K562 treated with DMSO at 1 percent for 12 hours (cell line): Measurements from ENCODE around the gene OR10G2. TPM values are rescaled to one million over a fixed set of nuclear protein-coding genes. Genes with fewer than 3 reads are reported as not detected.

ENCODE experiments used
- total RNA-seq: library from RNA; unstranded; fragments of 300-600 nt; gene quantifications from 2 replicates; pipeline ENCODE4 v1.2.3, GENCODE V29; 2022; ENCODE audit not compliant: insufficient read depth

Gene OR10G2
- total RNA-seq, result not detected in 2 replicates

GRCh38 chr14:21634840-21635239 lies at the start of gene OR10G2:
Gene OR10G2, minus strand, starts transcription at chr14:21634940. Its CDS starts 98 bp downstream, at chr14:21634842.

GRCh38 chr14:21673718-21674117 lies 39.0 kb upstream of the OR10G2 start, which contains the start of gene OR4E1:
Gene OR4E1, minus strand, starts transcription at chr14:21673818. Its CDS starts 2,883 bp downstream, at chr14:21670935.

GRCh38 chr14:21653331-21653885 lies 18.7 kb upstream of the OR10G2 start, which contains the start of gene OR4E2:
Gene OR4E2, plus strand, starts transcription at chr14:21653835. Its CDS starts 11,248 bp downstream, at chr14:21665083.

Other genes starting within 250 kb of the OR10G2 start
- 23.1 and 42.0 TPM in 2 replicates for gene CHD8, start 178.8 kb downstream of the OR10G2 start, total RNA-seq
- gene RAB2B, start 158.0 kb downstream of the OR10G2 start, total RNA-seq, result 6.7 and 9.0 TPM in 2 replicates
- gene TOX4, start 157.7 kb downstream of the OR10G2 start, total RNA-seq, result 16.1 and 26.9 TPM in 2 replicates
- 23.2 and 48.5 TPM in 2 replicates for gene METTL3, start 123.6 kb downstream of the OR10G2 start, total RNA-seq
- 12.9 and 25.5 TPM in 2 replicates for gene SALL2, start 108.6 kb downstream of the OR10G2 start, total RNA-seq
- gene OR10G3, start 54.9 kb downstream of the OR10G2 start, total RNA-seq, result not detected in 2 replicates
- not detected in 2 replicates for gene OR4E2, start 18.9 kb upstream of the OR10G2 start, total RNA-seq
- gene OR4E1, start 38.9 kb upstream of the OR10G2 start, total RNA-seq, result not detected in 2 replicates